B cell (primary cell): Measurements from ENCODE around the gene MON1A.

Experiments used
- CTCF ChIP-seq: fragments of 200-600 bp; IDR thresholded peaks from one replicate; pipeline ENCODE4 v1.8.0; 2022; ENCODE audit warnings: antibody characterized with exemption, mild to moderate bottlenecking
- EZH2 ChIP-seq: IDR thresholded peaks from 2 replicates; pipeline ENCODE4 v1.6.1; 2012; ENCODE audit warnings: borderline replicate concordance, low read depth, mild to moderate bottlenecking, moderate library complexity, low read length; ENCODE audit not compliant: insufficient read depth, poor library complexity, severe bottlenecking

- TF ChIP-seq CTCF, result no peak
- TF ChIP-seq EZH2, result no peak
Measured at GRCh38 chr3:49967291-49967690, 37.7 kb upstream of the MON1A start.
